ENCODE measurements around the gene TMEM74B. TPM values are rescaled to one million over a fixed set of nuclear protein-coding genes. Genes with fewer than 3 reads are reported as not detected.

TMEM74B gene
- total and polyA plus RNA-seq, 2 of the 8 experiments (the other 6 are each of a cell fraction or from before 2014, with no cell fraction given): 4.0 to 6.4 TPM

GRCh38 chr20:1210501-1210900, 25.7 kb upstream of the TMEM74B start (continued):
- TF ChIP-seq KDM4A (IDR thresholded peaks at IDR 0.05; ENCODE audit: low read depth, low read length, severe bottlenecking) (no peak), CTBP2 (IDR thresholded peaks at IDR 0.05; ENCODE audit: borderline replicate concordance, insufficient read depth, insufficient read length, low read length) (no peak), POLR2A (IDR thresholded peaks at IDR 0.05; ENCODE audit: control extremely low read depth in 1 of 2, low read depth in 2 of 2, low read length in 2 of 2) (no peak), SUZ12 (IDR thresholded peaks at IDR 0.05; ENCODE audit: low read length) (no peak), CREB1 (IDR thresholded peaks at IDR 0.05) (no peak)
